B cell (primary cell): ENCODE data around the gene MYO1E. TPM values are rescaled to one million over a fixed set of nuclear protein-coding genes. Genes with fewer than 3 reads are reported as not detected.
"Not testable (repeated sequence)": the region's sequence is repeated elsewhere in the genome, so short reads cannot be mapped to it uniquely, and the experiment has no call there.

Experiments
- ATAC-seq: fragments of 200-7000 bp; cut with Tn5 transposase; one replicate; pipeline ENCODE4 v1.10.0; 2021; ENCODE audit warnings: low read depth, mild to moderate bottlenecking, moderate number of reproducible peaks, moderate library complexity
- CTCF ChIA-PET: fragments of 350-600 bp; sonication (Branson Sonifier 250); formaldehyde crosslinking; loops from one replicate; lab custom pipeline; 2021; ENCODE audit warnings: antibody characterized with exemption, inconsistent platforms; lab: Charles Lee
- POLR2A ChIA-PET: fragments of 350-600 bp; sonication (Branson Sonifier 250); formaldehyde crosslinking; loops from one replicate; lab custom pipeline; 2021; ENCODE audit warnings: antibody characterized with exemption; lab: Charles Lee
- DNase-seq: peaks from one replicate; pipeline ENCODE4 v3.0.0; 2013
- H2AFZ ChIP-seq: 2 replicates; pipeline ENCODE4 v1.6.1; 2012; ENCODE audit warnings: mild to moderate bottlenecking, low read depth, low read length; ENCODE audit not compliant: insufficient read depth, poor library complexity, severe bottlenecking
- H3K27ac ChIP-seq, 2 donors: 1 replicate in 1 of 2; 2 replicates in 1 of 2; pipeline ENCODE4 v1.5.1; 2012 to 2013; ENCODE audit warnings: low read length in 2 of 2, mild to moderate bottlenecking in 2 of 2, moderate library complexity in 1 of 2
- H3K27me3 ChIP-seq, 4 experiments: fragments of 200-600 bp in 1 of 4; sonication (generic) in 1 of 4; replicated peaks in 1 of 4; 1 replicate in 2 of 4; 2 replicates in 2 of 4; pipeline versions ENCODE4 v1.6.1 to v1.7.0; 2013 to 2016; ENCODE audit warnings: low read length in 3 of 4, mild to moderate bottlenecking in 2 of 4, mixed read lengths in 1 of 4, moderate library complexity in 1 of 4; ENCODE audit not compliant: insufficient read depth in 4 of 4, control insufficient read depth in 3 of 4; ENCODE audit errors: control extremely low read depth in 1 of 4
- H3K36me3 ChIP-seq, 2 experiments: replicated peaks in 1 of 2; 1 replicate in 1 of 2; 2 replicates in 1 of 2; pipeline versions ENCODE4 v1.6.1 to v1.7.1; 2013; ENCODE audit warnings: low read length in 1 of 2; ENCODE audit not compliant: insufficient read depth in 2 of 2, control insufficient read depth in 1 of 2; ENCODE audit errors: control extremely low read depth in 1 of 2, extremely low read depth in 1 of 2
- H3K4me1 ChIP-seq, 2 donors: fragments of 200-600 bp in 1 of 2; sonication (generic) in 1 of 2; 1 replicate in 1 of 2; 2 replicates in 1 of 2; pipeline versions ENCODE4 v1.5.1 to v1.6.1; 2013 to 2017; ENCODE audit warnings: low read length in 2 of 2; ENCODE audit not compliant: control insufficient read depth in 2 of 2, insufficient read depth in 2 of 2
- H3K4me2 ChIP-seq: replicated peaks from 2 replicates; pipeline ENCODE3; 2012; ENCODE audit warnings: mild to moderate bottlenecking, low read depth, low read length; ENCODE audit not compliant: poor library complexity, severe bottlenecking
- H3K4me3 ChIP-seq, 5 experiments: fragments of 200-600 bp in 1 of 5; sonication (generic) in 1 of 5; 1 replicate in 3 of 5; 2 replicates in 2 of 5; pipeline versions ENCODE4 v1.5.1 to v1.7.0; 2011 to 2016; ENCODE audit warnings: low read length in 4 of 5, mild to moderate bottlenecking in 4 of 5, low read depth in 2 of 5, control low read depth in 1 of 5, moderate library complexity in 1 of 5; ENCODE audit not compliant: insufficient read depth in 1 of 5; ENCODE audit errors: control extremely low read depth in 1 of 5, extremely low read depth in 1 of 5
- H3K79me2 ChIP-seq: fragments of 200-600 bp; sonication (generic); one replicate; pipeline ENCODE4 v1.6.0; 2016; ENCODE audit warnings: low read length; ENCODE audit not compliant: control insufficient read depth, insufficient read depth
- H3K9ac ChIP-seq: fragments of 200-600 bp; sonication (generic); 2 replicates; pipeline ENCODE4 v1.6.1; 2017; ENCODE audit warnings: mild to moderate bottlenecking, low read length, moderate library complexity
- H3K9me3 ChIP-seq, 3 donors: one replicate each; pipeline versions ENCODE4 v1.6.1 to v1.7.1; 2013; ENCODE audit warnings: low read length in 2 of 3; ENCODE audit not compliant: control insufficient read depth in 2 of 3, insufficient read depth in 1 of 3; ENCODE audit errors: control extremely low read depth in 1 of 3
- H4K20me1 ChIP-seq: 2 replicates; pipeline ENCODE4 v1.6.0; 2012; ENCODE audit warnings: mild to moderate bottlenecking, low read length; ENCODE audit not compliant: insufficient read depth, control insufficient read depth, poor library complexity, severe bottlenecking
- H3K27ac Mint-ChIP-seq: one replicate; pipeline ENCODE4 v1.8.0; 2021; ENCODE audit warnings: mixed read lengths
- H3K27me3 Mint-ChIP-seq: one replicate; pipeline ENCODE4 v1.8.0; 2021; ENCODE audit warnings: mixed read lengths
- H3K4me1 Mint-ChIP-seq: one replicate; pipeline ENCODE4 v1.8.0; 2021; ENCODE audit warnings: mixed read lengths
- H3K4me3 Mint-ChIP-seq: one replicate; pipeline ENCODE4 v1.8.0; 2021; ENCODE audit warnings: mixed read lengths
- H3K9me3 Mint-ChIP-seq: one replicate; pipeline ENCODE4 v1.8.0; 2022; ENCODE audit warnings: mixed read lengths; ENCODE audit not compliant: insufficient read depth
- EZH2 ChIP-seq: IDR thresholded peaks from 2 replicates; pipeline ENCODE4 v1.6.1; 2012; ENCODE audit warnings: borderline replicate concordance, low read depth, mild to moderate bottlenecking, moderate library complexity, low read length; ENCODE audit not compliant: insufficient read depth, poor library complexity, severe bottlenecking
- WGBS: methylation state at CpG from one replicate; pipeline ENCODE4 v1.1.5; 2013; ENCODE audit warnings: missing lambda C conversion rate; ENCODE audit not compliant: insufficient coverage; 5-methylcytosine and 5-hydroxymethylcytosine counted together
- intact Hi-C: fragments of 100-400 bp; cut with micrococcal nuclease; formaldehyde crosslinking; loops from one replicate; pipeline ENCODE4 v1.10.0; 2022
- polyA plus RNA-seq: library from polyadenylated mRNA; depleted of rRNA; stranded (reverse); fragments of >200 nt; gene quantifications from 2 replicates; pipeline ENCODE4 v1.2.3, GENCODE V29; 2012
- total RNA-seq, 2 donors: library from RNA; stranded (reverse); fragments of 120-200 nt in 1 of 2; gene quantifications; 1 replicate in 1 of 2; 2 replicates in 1 of 2; pipeline versions ENCODE4 v1.2.3 to v1.2.4, GENCODE V29; 2013 to 2022
- TF ChIP-seq, protein P1 (sequence below): fragments of 200-600 bp; IDR thresholded peaks from one replicate; pipeline ENCODE4 v1.8.0; 2022; ENCODE audit warnings: antibody characterized with exemption, mild to moderate bottlenecking

The MYO1E gene
- total and polyA plus RNA-seq, 2 donors (not counting 1 experiment from before 2014, with no cell fraction given) = 11.9 to 100.0 TPM

DNA sequence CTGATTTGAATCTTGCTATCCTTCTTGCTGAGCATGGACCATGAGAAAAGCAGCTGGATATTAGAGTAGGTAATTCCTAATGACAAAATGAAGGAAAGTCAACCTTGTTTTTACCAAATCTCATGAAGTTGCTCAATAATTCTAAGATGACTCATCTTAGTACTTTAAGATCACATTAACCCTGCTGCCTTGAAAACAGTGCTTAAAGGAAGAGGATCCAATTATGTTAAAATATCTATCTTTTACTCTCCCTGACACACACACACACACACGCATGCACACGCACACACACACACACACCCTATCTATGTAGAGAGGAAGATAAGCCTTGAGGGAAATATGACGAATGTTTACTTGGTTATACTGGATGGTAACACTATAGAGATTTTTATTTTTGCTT lies 16.0 kb upstream of the MYO1E start:
- CTCF ChIA-PET = no interaction called here
- no peaks in the 10 kb centered on the region for H4K20me1 ChIP-seq
- H2AFZ ChIP-seq = no peak overlapping the region
- peaks cover 5 to 11% of the 10 kb centered on the region in 2 donors for H3K4me1 ChIP-seq
- no peak for TF ChIP-seq EZH2
- TF ChIP-seq, protein P1, sequence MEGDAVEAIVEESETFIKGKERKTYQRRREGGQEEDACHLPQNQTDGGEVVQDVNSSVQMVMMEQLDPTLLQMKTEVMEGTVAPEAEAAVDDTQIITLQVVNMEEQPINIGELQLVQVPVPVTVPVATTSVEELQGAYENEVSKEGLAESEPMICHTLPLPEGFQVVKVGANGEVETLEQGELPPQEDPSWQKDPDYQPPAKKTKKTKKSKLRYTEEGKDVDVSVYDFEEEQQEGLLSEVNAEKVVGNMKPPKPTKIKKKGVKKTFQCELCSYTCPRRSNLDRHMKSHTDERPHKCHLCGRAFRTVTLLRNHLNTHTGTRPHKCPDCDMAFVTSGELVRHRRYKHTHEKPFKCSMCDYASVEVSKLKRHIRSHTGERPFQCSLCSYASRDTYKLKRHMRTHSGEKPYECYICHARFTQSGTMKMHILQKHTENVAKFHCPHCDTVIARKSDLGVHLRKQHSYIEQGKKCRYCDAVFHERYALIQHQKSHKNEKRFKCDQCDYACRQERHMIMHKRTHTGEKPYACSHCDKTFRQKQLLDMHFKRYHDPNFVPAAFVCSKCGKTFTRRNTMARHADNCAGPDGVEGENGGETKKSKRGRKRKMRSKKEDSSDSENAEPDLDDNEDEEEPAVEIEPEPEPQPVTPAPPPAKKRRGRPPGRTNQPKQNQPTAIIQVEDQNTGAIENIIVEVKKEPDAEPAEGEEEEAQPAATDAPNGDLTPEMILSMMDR = no peak
- intact Hi-C loops = no loop called here
- ATAC-seq (no peak), DNase-seq (no peak)
- H3K9ac ChIP-seq = no peak overlapping the region
- H3K27me3 ChIP-seq = no peaks in the 10 kb centered on the region
- H3K27me3 Mint-ChIP-seq = no peaks in the 10 kb centered on the region
- no peaks in the 10 kb centered on the region for H3K9me3 ChIP-seq
- POLR2A ChIA-PET = no interaction called here
- H3K4me3 Mint-ChIP-seq = no peak overlapping the region
- H3K79me2 ChIP-seq = peaks cover 2% of the 10 kb centered on the region
- no peak overlapping the region for H3K4me2 ChIP-seq
- no peak overlapping the region for H3K27ac ChIP-seq
- H3K27ac Mint-ChIP-seq = no peak overlapping the region
- H3K36me3 ChIP-seq = no peaks in the 10 kb centered on the region
- H3K9me3 Mint-ChIP-seq = no peaks in the 10 kb centered on the region
- WGBS = no CpG with 5 or more reads among the region's 3 CpGs
- peaks cover 10% of the 10 kb centered on the region for H3K4me1 Mint-ChIP-seq
- no peak overlapping the region for H3K4me3 ChIP-seq

DNA sequence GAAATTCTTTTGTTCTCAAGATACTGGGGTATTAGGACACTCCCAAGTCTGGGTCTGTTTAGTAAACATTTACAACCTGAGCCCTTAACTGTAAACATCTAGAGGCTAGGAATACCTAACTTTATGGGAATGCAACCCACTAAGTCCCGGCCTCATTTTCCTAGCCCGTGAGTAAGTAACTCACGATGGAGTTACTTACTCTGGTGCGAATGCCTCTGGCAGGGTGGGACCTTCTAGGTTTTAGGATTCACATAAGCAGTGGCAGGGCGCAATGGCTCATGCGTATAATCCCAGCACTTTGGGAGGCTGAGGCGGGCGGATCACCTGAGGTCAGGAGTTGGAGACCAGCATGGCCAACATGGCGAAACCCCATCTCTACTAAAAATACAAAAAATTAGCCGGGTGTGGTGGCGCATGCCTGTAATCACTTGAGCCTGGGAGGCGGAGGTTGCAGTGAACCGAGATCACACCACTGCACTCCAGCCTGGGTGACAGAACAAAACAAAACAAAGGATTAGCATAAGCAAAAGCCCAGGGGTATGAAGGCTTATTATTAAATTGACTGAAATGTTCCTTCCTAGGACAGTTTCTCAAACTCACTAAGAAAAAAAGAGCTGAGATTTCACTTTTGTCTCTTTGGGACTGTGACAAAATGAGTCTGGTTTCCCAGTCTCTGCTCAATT lies 14.7 kb upstream of the MYO1E start:
- H3K4me1 ChIP-seq, H4K20me1 ChIP-seq, H3K9me3 Mint-ChIP-seq, H3K4me1 Mint-ChIP-seq, ATAC-seq, H3K27ac Mint-ChIP-seq, H3K27me3 ChIP-seq, H3K79me2 ChIP-seq, H3K9me3 ChIP-seq, H2AFZ ChIP-seq, intact Hi-C loops, DNase-seq, POLR2A ChIA-PET, H3K9ac ChIP-seq, H3K4me3 Mint-ChIP-seq, H3K27me3 Mint-ChIP-seq, CTCF ChIA-PET, H3K4me2 ChIP-seq, H3K4me3 ChIP-seq, H3K36me3 ChIP-seq, H3K27ac ChIP-seq: not testable (repeated sequence)
- 100% methylated on average over 4 of the region's 13 CpGs for WGBS
